Esophagus (tissue), 2 donors: Measurements from ENCODE around the gene CDT1. TPM values are rescaled to one million over a fixed set of nuclear protein-coding genes. Genes with fewer than 3 reads are reported as not detected.

Experiments used
- polyA plus RNA-seq, 2 donors: library from polyadenylated mRNA; stranded (reverse); fragments of 200-250 nt; gene quantifications; one replicate each; pipeline ENCODE4 v1.2.3, GENCODE V29; 2013
- donor health status: healthy with polysubstance abuse.
- donor health status: Bipolar disorder and iron deficiency.

The CDT1 gene
- polyA plus RNA-seq, 2 donors: 5.8 to 9.9 TPM

Other genes with a start within 250 kb of the CDT1 start
- gene ZC3H18, start 233.4 kb upstream of the CDT1 start, polyA plus RNA-seq: 10 to 100 TPM; 19.1 to 24.5 TPM
- under 1 TPM; 0.07 to 0.59 TPM for gene IL17C, start 165.2 kb upstream of the CDT1 start, polyA plus RNA-seq
- gene CYBA, start 152.7 kb upstream of the CDT1 start, polyA plus RNA-seq: 10 to 100 TPM; 58.5 to 67.8 TPM
- gene MVD, start 140.7 kb upstream of the CDT1 start, polyA plus RNA-seq: 100 to 1,000 TPM in 1 of 2 donors, 10 to 100 TPM in 1; 92.5 to 149 TPM
- gene SNAI3, start 117.3 kb upstream of the CDT1 start, polyA plus RNA-seq: under 1 TPM; 0.24 to 0.28 TPM
- gene RNF166, start 97.4 kb upstream of the CDT1 start, polyA plus RNA-seq: 10 to 100 TPM in 1 of 2 donors, 1 to 10 TPM in 1; 5.2 to 11.7 TPM
- 10 to 100 TPM; 10.4 to 11.0 TPM for gene CTU2, start 97.3 kb upstream of the CDT1 start, polyA plus RNA-seq
- gene PIEZO1, start 18.6 kb upstream of the CDT1 start, polyA plus RNA-seq: 100 to 1,000 TPM; 102 to 172 TPM
- 100 to 1,000 TPM; 137 to 223 TPM for gene APRT, start 8.1 kb downstream of the CDT1 start, polyA plus RNA-seq
- 10 to 100 TPM; 10.7 to 20.4 TPM for gene GALNS, start 53.2 kb downstream of the CDT1 start, polyA plus RNA-seq
- gene TRAPPC2L, start 53.3 kb downstream of the CDT1 start, polyA plus RNA-seq: 10 to 100 TPM; 42.8 to 44.1 TPM
- under 1 TPM; 0.04 to 0.14 TPM for gene PABPN1L, start 62.9 kb downstream of the CDT1 start, polyA plus RNA-seq
- 1 to 10 TPM in 1 of 2 donors, under 1 TPM in 1; 0.93 to 1.4 TPM for gene CBFA2T3, start 173.4 kb downstream of the CDT1 start, polyA plus RNA-seq